Ishikawa (cell line): ENCODE data around the gene SLC7A10.

Source experiments
- CEBPB ChIP-seq: IDR thresholded peaks from 2 replicates; pipeline ENCODE4 v1.6.1; 2012
- EP300 ChIP-seq: IDR thresholded peaks from 2 replicates; pipeline ENCODE4 v1.6.1; 2012; ENCODE audit warnings: borderline replicate concordance
- FOXM1 ChIP-seq: IDR thresholded peaks from 2 replicates; pipeline ENCODE4 v1.6.1; 2012; ENCODE audit warnings: low read depth, borderline replicate concordance
- MAX ChIP-seq: IDR thresholded peaks from 2 replicates; pipeline ENCODE4 v1.6.1; 2012
- RAD21 ChIP-seq: IDR thresholded peaks from 2 replicates; pipeline ENCODE4 v1.6.1; 2012; ENCODE audit warnings: low read depth
- TAF1 ChIP-seq: IDR thresholded peaks from 2 replicates; pipeline ENCODE4 v1.6.1; 2012; ENCODE audit warnings: low read depth, mild to moderate bottlenecking
- TCF12 ChIP-seq: IDR thresholded peaks from 2 replicates; pipeline ENCODE4 v1.6.1; 2012; ENCODE audit warnings: low read depth
- TEAD4 ChIP-seq: IDR thresholded peaks from 2 replicates; pipeline ENCODE4 v1.6.1; 2012
- ZBTB7A ChIP-seq: IDR thresholded peaks from 2 replicates; pipeline ENCODE4 v1.6.1; 2012; ENCODE audit warnings: low read depth
- TF ChIP-seq, protein P1 (sequence below): IDR thresholded peaks from 2 replicates; pipeline ENCODE4 v1.6.1; 2012

DNA sequence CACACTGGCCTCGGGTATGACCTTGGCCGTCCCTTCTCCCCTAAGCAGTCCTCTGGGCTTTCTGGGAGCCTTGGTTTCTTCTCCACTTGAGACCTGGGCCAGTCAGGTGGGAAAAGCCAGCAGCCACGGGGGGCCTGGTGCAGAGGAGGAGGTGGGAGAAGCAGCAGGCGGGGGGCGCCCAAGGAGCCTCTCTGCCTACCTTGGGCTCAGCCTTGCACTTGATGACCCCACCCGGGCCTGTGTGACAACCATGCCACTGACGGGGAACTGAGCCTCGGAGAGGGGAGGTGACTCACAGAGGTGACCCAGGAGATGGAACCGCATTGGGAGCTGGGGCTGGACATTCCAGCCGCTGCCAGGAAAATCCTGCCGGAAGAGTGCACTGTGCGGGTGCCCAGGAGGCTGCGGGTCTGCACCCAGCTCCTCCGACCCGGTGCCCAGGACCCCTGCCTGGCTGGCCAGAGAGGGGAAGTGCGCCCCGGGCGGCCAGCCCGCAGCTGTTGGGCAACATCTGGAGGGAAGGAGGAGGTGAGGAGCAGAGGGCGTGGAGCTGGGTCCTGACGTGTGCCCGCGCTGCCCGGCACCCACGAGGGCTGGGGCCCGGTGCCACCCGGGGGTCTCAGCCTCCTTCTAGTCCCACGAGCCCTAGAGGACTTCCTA is 23.4 kb upstream of the SLC7A10 start:
- TF ChIP-seq CEBPB: no peak
- TF ChIP-seq EP300: no peak
- no peak for TF ChIP-seq MAX
- TF ChIP-seq RAD21: no peak
- TF ChIP-seq ZBTB7A: no peak
- no peak for TF ChIP-seq FOXM1
- TF ChIP-seq TAF1: no peak
- TF ChIP-seq, protein P1, sequence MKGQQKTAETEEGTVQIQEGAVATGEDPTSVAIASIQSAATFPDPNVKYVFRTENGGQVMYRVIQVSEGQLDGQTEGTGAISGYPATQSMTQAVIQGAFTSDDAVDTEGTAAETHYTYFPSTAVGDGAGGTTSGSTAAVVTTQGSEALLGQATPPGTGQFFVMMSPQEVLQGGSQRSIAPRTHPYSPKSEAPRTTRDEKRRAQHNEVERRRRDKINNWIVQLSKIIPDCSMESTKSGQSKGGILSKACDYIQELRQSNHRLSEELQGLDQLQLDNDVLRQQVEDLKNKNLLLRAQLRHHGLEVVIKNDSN: no peak
- TF ChIP-seq TCF12: no peak
- TF ChIP-seq TEAD4: no peak
